ENCODE data around the gene LSM7.
A peak's percentile ranks its signal among the peaks of the same experiment; 100 is the strongest.

Gene LSM7

GRCh38 chr19:2336528-2337328 lies 8.3 kb upstream of the LSM7 start:
- DNase-seq: no peak

- DNase-seq: no peak
Measured at GRCh38 chr19:2335848-2336247, 7.5 kb upstream of the LSM7 start.

GRCh38 chr19:2334986-2335846 lies 6.8 kb upstream of the LSM7 start:
- DNase-seq: no peak

GRCh38 chr19:2334426-2334825 lies 6.0 kb upstream of the LSM7 start:
- no peak for DNase-seq

GRCh38 chr19:2333807-2334211 lies 5.4 kb upstream of the LSM7 start:
- no peak for DNase-seq

- no peak for DNase-seq
Measured at GRCh38 chr19:2333027-2333806, 4.8 kb upstream of the LSM7 start.

- DNase-seq: peak; percentile 38
Measured at GRCh38 chr19:2332341-2333026, 4.1 kb upstream of the LSM7 start.

- no peak for DNase-seq
Measured at GRCh38 chr19:2331601-2332246, 3.3 kb upstream of the LSM7 start.

- DNase-seq: no peak
Measured at GRCh38 chr19:2330632-2331284, 2.4 kb upstream of the LSM7 start.

GRCh38 chr19:2330255-2330631 lies 1.9 kb upstream of the LSM7 start:
- DNase-seq: no peak

GRCh38 chr19:2329501-2329916 lies 1.1 kb upstream of the LSM7 start:
- no peak for DNase-seq

GRCh38 chr19:2329149-2329478 lies 728 bp upstream of the LSM7 start:
- no peak for DNase-seq

GRCh38 chr19:2327773-2328400 lies 499 bp downstream of the LSM7 start:
- peak; percentile 78 for DNase-seq

- DNase-seq: no peak
Measured at GRCh38 chr19:2326699-2327360, 1.6 kb downstream of the LSM7 start.

- DNase-seq: no peak
Measured at GRCh38 chr19:2325281-2326046, 2.9 kb downstream of the LSM7 start.

- DNase-seq: no peak
Measured at GRCh38 chr19:2324220-2324948, 4.0 kb downstream of the LSM7 start.

- DNase-seq: no peak
Measured at GRCh38 chr19:2323707-2324106, 4.7 kb downstream of the LSM7 start.

- DNase-seq: no peak
Measured at GRCh38 chr19:2321565-2322283, 6.7 kb downstream of the LSM7 start.

- no peak for DNase-seq
Measured at GRCh38 chr19:2320939-2321338, 7.4 kb downstream of the LSM7 start.
